NCI-H1930 (cell line): ENCODE measurements around the gene SETD1B.
A peak's percentile ranks its signal among the peaks of the same experiment; 100 is the strongest.
"Not testable (repeated sequence)": the region's sequence is repeated elsewhere in the genome, so short reads cannot be mapped to it uniquely, and the experiment has no call there.

Experiments used
- DNase-seq, 2 experiments: peaks; one replicate each; lab custom pipeline; 2025; lab: John Stamatoyannopoulos, UW

Gene SETD1B

GRCh38 chr12:121803861-121804416 lies at the start of gene SETD1B:
Gene SETD1B, plus strand, starts transcription at chr12:121804009. Its CDS starts 729 bp downstream, at chr12:121804738.
- no peak for DNase-seq

DNA sequence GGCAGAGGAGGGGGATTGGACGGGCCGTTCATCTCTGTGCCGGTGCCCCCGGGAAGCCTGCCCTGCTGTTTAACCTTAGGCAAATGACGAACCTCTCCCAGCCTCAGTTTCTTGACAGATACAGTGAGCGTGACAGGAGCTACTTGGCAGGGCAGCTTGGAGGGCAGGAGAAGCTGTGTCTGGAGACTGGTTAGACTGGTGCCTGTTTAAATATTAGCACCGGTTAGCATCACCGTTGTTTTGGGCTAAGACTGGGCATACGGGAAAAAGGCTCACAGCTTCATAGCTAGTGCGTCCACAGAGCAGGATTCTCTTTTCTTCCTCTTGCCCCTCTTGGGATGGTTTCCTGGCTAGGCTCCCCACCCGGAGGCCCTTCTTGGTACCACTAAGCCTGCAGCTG lies 49.0 kb upstream of the SETD1B start:
- no peak for DNase-seq

DNA sequence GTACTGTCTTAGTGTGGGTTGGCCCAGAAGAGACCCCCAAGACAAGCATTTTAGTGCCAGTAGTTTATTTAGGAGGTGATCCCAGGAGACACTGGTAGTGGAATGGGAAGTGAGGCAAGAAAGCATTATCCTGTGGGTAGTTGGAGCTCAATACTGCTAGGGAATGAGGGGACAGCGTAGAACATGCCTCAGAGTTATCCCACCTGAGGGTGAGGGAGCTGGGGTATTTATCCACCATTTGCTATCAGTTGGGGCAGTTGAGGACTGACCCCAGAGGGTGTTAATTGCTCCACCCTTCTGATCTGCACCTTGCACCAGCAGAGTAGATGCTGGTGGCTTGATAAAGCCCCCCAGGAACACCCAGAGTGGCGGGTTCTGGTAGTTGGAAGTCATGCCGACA lies 48.2 kb upstream of the SETD1B start:
- no peak for DNase-seq

GRCh38 chr12:121758536-121758935 lies 45.3 kb upstream of the SETD1B start:
- not testable (repeated sequence) for DNase-seq

GRCh38 chr12:121762269-121762668 lies 41.5 kb upstream of the SETD1B start:
- DNase-seq = no peak

DNA sequence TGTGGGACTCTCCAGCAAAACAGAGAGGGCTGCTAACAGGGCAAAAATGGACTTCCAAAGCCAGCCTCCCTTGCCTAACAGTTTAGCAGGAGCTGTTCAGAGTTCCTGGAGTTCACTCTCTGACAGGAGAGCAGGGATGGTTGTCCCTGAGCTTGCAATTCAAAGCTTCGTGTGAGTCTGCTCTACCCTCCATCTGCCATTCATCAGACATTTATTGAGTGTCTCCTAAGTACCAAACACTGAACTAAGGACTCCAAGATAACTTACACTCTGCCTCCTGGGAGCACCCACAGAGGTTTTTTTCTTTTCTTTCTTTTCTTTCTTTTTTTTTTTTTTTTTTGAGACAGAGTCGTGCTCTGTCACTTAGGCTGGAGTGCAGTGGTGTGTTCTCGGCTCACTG lies 39.0 kb upstream of the SETD1B start:
- DNase-seq = no peak

DNA sequence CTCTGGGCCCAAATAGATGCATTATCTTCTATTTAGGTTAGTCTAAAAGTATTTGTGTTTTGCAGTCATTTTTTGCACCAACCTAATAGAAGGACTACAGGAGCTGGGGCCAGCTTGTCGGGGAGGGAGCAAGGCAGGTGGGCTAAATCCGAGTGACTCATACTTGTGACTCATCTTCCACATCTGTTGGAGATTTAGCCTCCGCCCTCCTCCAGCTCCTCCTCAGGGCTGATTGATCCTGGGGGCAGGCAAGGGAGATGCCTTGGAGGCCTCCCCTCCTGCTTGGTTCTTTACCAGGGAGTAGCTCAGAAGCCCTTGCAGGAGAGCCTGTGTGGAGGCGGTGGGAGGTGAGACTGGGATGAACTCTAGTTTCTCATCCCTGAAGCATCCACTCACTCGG lies 38.2 kb upstream of the SETD1B start:
- no peak for DNase-seq

DNA sequence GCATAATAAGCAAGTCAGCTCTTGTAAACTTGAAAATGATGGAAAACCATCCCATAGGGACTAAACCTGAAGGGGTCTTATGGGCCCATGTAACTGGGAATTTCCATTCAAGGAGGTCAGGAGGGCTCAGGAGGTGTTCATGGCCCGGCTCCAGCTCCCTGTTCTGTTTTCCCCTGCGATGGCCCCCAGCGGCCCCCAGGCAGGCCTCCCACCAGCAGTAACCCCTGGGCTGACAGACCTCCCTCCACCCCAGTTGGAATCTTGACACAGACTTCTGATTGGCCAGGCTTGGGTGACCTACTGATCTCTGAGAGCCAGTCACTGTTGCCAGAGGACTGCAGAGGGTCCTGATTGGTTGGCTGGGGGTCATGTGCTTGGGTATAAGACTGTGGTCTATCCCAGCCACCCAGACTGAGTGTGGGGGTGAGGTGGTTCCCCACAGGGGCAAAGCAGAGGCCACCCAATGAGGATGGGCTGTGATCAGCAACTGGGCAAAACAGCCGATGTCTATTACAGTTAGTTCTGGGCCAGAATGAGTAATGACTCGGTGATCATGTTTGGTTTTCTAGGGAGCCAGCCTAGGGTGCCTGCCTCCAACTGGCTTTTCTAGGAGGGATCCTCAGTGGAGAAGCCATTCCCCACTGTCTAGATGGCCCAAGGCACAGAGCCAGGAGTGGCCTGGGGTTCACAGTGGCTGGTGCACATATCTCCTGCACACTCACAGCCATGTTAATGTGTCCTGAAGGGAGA lies 37.3 kb upstream of the SETD1B start:
- no peak for DNase-seq

- no peak for DNase-seq
These were observed 36.2 kb upstream of the SETD1B start for GRCh38 chr12:121767525-121768016.

GRCh38 chr12:121769297-121769830 lies 34.4 kb upstream of the SETD1B start:
- no peak for DNase-seq

DNA sequence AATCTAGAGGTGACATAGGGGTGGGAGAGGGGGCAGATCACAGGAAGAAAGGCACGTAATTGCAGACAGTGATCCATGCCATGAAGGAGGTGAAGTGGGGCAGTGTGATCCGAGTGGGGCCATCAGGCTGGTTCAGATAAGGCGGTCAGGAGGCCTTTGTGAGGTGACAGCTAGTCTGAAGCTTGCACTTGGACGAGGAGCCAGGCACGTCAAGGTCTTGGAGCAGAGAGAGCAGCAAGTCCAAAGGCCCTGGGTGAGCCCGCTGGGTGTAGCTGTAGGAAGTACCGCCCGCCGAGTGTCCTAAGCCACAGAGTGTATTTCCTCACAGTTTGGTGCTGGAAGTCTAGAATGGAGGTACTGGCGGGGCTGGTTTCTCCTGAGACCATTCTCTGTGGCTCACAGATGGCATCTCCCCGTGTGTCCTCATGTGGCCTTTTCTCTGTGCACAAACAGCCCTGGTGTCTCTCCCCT lies 33.9 kb upstream of the SETD1B start:
- no peak for DNase-seq

GRCh38 chr12:121770388-121770787 lies 33.4 kb upstream of the SETD1B start:
- DNase-seq = no peak

GRCh38 chr12:121770813-121771625 lies 32.8 kb upstream of the SETD1B start:
- no peak for DNase-seq

DNA sequence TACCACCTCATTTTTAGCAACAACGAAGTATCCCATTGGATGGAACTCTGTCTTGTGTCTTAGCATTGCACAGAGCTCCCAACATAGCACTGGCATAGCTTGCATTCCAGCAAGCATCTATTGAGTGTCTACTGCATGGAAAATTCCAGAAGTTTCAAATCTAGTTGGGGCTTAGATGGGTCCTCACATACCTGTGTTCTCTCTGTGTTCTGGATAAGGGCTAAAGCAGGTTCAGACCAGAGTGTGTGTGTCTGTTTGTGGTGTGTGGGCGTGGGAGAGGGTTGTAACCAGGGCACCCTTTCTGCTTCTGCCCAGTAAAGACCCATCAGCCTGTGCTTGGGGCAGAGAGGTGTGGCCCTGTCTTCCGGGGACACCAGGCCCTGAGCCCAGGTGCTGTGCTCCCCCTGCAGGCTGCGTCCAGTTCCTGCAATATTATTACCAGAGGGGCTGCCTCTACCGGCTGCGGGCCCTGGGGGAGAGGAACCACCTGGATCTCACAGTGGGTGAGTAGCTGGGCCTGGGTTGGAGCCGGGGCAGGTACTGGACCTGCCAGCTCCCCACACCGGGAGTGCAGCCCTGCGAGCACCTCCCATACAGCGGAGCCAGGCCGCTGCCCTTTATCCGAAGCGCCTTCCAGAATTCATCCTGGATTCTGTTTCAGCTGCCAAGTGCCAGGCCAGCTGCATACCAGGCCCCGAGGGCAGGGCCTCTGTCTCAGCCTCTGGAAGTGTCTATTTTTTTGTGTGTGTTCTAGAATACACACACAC lies 30.6 kb upstream of the SETD1B start:
- peak in 1 of 2 experiments; percentile 15 for DNase-seq

DNA sequence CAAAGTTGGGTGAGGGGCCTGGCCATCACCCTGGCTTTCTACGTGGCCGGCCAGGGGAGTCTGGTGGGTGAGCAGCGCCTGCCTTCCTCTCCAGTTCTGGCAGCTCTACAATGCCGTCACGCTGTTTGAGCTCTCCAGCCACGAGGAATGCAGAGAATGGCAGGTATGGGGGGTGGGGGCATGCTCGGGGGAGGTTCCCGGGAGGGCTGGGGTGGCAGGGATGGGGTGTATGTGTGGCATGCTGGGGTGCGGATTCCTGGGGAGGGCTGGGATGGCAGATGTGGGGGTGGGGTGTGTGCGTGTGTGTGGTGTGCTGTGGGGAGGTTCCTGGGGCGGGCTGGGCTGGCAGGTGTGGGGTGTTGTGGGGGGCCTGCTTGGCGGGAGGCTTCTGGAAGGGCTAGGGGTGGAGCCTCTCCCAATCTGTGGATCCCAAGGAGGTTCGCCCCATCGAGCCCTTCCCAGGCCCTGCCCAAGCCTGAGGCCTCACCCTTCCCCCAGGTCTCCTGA lies 28.8 kb upstream of the SETD1B start:
- no peak for DNase-seq

GRCh38 chr12:121775501-121775900 lies 28.3 kb upstream of the SETD1B start:
- no peak for DNase-seq

DNA sequence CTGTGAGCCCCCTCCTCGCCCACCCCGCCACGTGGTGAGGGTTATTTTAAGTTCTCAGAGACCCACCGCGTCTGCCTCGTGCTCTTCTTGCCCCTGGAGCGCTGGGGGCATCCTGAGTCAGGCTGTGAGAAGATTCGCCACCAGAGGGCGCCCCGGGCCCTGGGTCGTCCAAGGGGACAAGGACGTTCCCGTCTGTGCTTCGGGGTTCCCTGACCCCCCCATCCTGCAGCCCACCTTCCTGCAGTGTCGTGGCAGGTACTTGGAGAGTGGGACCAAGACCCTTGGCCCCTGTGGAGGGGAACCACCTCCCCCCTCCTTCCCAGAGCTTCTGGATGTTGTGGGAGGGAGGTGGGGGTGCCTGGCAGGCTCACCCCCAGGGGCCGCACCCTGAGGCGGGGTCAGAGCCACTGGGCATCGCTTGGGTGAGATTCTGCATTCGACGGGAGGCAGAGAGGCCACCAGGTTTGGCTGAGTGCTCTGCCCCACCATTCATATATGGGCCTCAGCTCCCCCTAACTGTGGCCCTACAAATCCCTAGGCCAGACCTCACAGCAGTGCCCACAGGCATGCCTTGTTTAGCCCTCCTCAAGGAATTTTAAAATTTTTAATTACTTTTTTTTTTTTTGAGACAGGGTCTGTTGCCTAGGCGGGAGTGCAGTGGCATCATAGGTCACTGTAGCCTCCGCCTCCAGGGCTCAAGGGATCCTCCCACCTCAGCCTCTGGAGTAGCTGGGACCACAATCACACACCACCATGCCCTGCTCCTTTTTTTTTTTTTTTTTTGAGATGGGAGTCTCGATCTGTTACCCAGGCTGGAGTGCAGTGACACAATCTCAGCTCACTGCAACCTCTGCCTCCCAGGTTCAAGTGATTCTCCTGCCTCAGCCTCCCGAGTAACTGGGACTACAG lies 27.4 kb upstream of the SETD1B start:
- DNase-seq = peak in 1 of 2 experiments; percentile 47

- no peak for DNase-seq
These were observed 25.0 kb upstream of the SETD1B start for GRCh38 chr12:121778567-121779421.

- DNase-seq = no peak
These were observed 24.4 kb upstream of the SETD1B start for GRCh38 chr12:121779422-121779895.
